ENCODE measurements around the gene ALOX15B.
"Not testable (repeated sequence)": the region's sequence is repeated elsewhere in the genome, so short reads cannot be mapped to it uniquely, and the experiment has no call there.

ALOX15B gene

GRCh38 chr17:8041249-8041928 lies 2.5 kb downstream of the ALOX15B start:
- no peak for DNase-seq

DNA sequence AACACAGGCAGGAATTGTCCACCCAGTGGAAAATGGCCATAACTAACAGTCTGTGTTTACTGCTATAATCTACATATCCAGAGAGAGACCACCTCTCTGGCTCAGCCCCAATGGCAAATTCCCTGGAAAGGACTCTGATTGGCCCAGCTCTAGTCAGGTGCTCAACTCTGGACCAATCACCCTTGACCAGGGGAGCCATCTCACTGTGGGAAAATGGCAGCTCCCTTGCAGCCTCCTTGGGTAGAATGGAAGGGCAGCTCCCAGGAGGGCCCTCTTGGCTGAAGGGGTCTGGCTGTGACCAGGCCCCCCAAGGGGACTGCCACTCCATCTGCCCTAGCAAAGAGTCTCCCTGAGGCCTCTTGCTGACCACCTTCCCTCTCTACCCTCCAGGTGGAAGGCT lies 3.1 kb downstream of the ALOX15B start:
- no peak for DNase-seq

DNA sequence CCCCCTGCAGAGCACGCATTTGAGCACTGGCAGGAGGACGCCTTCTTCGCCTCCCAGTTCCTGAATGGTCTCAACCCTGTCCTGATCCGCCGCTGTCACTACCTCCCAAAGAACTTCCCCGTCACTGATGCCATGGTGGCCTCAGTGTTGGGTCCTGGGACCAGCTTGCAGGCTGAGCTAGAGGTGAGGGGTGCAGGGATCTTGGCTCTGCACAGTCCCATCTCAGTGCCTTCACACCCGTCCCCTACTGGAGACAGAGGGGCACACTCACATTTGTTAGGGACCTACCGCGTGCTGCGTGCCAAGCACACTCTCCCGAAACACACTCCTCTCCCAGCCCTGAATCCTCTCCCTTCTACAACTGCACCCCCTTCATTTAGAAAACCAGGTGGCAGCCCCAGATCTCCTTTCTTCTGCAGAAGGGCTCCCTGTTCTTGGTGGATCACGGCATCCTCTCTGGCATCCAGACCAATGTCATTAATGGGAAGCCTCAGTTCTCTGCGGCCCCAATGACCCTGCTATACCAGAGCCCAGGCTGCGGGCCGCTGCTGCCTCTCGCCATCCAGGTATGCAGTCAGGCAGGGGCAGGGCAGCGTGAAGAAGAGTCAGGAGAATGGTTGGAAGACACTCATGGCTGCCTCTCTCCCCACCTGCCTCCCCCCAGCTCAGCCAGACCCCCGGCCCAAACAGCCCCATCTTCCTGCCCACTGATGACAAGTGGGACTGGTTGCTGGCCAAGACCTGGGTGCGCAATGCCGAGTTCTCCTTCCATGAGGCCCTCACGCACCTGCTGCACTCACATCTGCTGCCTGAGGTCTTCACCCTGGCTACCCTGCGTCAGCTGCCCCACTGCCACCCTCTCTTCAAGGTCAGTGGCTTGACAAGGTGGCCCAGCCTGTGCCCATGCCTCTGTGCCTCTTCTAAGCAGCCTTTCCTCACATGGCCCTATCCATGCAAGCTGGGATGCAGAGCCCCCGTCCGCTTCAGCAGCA lies 6.3 kb downstream of the ALOX15B start:
- no peak for DNase-seq

GRCh38 chr17:8046306-8046928 lies 7.6 kb downstream of the ALOX15B start:
- DNase-seq: no peak

DNA sequence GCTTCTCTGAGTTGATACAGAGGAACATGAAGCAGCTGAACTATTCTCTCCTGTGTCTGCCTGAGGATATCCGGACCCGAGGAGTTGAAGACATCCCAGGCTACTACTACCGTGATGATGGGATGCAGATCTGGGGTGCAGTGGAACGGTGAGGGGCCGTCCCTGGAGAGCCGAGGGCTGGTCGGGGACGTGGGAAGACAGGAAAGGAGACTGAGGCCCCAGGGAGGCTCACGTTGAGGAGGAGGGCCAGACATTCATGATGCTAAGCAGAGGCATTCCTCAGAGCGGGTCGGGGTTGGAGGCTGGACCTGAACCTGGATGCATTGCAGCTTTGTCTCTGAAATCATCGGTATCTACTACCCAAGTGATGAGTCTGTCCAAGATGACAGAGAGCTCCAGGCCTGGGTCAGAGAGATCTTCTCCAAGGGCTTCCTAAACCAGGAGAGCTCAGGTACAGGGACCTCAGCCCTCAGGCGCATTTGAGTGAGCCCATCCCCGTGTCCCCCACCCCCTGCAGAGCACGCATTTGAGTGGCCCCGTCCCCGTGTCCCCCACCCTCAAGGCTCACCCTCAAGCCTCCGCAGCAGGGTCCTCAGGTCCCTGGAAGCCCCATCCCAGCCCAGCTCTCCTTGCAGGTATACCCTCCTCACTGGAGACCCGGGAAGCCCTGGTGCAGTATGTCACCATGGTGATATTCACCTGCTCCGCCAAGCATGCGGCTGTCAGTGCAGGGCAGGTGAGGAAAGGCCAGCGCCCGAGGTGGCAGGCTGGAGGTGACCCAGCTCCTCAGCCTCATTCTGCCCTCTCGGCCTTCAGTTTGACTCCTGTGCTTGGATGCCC lies 8.3 kb downstream of the ALOX15B start:
- DNase-seq: no peak

- DNase-seq: no peak
Observed at GRCh38 chr17:8047769-8048110, 8.9 kb downstream of the ALOX15B start.

GRCh38 chr17:8048236-8048635 lies 9.4 kb downstream of the ALOX15B start:
- no peak for DNase-seq

DNA sequence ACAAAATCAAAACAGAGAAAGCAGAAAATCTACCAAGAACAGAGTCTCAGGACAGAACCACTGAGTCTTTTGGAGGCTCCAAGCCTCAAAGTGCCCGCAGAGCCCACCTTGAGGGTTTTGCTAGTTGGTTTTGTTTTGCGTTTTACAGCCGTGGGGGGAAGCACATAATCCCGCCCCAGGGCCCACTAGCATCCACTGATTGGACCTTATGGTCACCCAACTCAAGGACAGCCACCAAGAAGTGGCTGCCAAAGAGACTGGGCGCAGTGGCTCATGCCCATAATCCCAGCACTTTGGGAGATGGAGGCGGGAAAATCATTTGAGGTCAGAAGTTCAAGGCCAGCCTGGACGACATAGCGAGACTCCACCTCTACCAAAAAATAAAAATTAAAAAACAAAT lies 9.9 kb downstream of the ALOX15B start:
- DNase-seq: no peak

DNA sequence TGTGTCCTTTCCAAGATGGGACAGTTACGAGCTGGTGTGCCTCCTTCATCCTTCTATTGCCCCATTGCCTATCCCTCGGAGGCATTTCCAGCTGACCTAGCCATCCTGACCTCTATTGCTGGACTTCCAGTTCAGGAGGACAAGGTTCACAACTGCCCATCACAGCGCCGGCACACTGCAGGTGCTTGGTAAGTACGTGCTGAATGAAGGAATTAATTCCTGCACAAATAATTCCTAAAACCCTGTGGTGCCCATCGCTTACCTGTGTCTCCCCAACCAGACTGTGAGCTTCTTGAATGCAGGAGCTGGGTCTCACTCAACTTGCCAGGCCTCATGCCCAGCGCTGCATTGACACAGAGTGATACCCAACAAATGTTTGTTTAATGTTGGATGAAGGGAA lies 13.0 kb downstream of the ALOX15B start:
- no peak for DNase-seq

DNA sequence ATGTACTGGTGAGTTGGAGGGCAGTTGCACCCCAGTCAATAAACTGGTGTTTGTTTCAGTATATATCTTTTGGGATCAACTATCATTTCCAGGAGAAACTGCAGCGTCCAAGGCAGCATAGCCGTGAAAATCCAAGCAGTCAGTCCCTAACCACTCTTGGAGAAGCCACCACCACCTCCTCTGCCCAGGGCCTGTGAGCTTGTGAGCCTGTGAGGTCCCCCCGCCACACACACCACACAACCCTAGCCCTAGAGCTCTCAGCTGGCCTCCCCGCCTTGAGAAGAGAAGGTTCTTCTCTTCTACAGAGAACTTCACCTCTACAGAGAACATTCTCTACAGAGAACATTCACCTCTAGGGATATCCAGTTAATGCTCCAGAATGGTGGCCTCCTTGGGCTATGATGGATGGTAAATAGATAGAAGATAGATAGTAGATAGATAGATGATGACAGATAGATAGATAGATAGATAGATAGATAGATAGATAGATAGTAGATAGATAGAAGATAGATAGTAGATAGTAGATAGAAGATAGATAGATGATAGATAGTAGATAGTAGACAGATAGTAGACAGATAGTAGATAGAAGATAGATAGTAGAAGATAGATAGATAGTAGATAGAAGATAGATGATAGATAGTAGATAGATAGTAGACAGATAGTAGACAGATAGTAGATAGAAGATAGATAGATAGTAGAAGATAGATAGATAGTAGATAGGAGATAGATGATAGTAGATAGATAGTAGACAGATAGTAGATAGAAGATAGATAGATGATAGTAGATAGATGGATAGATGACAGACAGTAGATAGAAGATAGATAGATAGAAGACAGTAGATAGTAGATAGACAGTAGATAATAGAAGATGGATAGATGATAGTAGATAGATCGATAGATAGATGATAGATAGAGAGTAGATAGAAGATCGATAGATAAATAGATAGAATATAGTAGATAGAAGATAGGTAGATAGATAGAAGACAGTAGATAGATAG lies 13.7 kb downstream of the ALOX15B start:
- no peak for DNase-seq

DNA sequence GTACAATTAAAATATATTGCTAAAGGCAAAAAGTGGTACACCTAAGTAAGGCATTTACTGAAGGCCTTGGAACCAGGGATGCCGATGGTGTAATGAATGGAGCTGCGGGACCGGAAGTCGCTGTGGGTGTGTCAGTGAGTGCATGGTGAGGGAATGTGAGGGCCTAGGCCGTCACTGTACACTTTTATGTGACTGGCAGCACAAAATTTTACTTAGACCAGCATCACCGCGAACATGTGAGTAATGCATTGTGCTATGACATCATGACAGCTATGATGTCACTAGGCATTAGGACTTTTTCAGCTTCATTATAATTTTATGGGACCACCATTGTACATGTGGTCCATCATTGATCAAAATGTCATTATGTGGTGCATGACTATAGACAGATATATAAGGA lies 14.7 kb downstream of the ALOX15B start:
- no peak for DNase-seq

DNA sequence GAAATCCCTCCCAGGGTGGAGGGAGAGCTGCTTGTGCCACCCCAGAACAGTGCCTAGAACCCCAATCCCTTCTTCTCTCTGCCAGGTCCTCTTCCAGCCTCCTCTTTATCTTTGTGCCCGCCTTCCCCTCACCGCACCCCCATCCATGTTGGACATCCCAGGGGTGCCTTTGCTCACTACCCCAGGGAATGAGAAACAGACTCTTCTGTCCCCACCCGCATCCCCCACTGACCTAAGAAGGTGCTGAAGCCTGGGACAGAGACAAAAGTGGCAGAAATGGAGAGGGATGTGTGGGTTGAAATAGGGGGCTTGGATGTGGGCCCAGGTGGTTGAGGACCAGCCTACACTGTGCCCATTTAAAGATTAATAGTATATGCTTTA lies 17.0 kb downstream of the ALOX15B start:
- no peak for DNase-seq

GRCh38 chr17:8056232-8056975 lies 17.5 kb downstream of the ALOX15B start:
- DNase-seq: no peak

DNA sequence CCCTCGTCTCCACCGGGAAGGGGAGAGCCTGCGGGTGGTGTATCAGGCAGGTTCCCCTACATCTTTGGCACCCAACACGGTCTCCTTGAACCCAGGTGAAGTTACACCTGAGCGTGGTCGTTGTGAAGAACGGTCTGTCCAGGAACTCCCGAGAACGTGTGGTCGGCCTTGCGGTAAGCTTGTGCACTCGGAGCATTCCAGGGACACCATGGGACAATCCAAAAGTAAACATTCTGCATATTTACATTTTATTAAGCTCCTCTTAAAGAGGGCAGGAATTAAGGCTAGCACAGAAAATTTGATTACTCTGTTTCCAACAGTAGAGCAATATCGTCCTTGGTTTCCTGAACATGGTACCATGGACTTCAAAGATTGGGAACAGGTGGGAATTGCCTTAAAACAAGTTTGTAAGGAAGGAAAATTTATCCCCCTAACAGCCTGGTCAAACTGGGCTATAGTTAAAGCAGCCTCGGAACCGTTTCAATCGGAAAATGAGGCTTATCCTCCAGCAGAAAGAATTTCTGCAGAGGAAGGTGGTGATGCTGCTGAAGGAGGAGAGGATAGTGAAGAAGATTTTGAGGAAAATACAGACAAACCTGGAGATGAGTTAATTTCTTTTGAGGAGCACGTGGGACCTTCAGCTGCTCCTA lies 18.2 kb downstream of the ALOX15B start:
- DNase-seq: no peak

GRCh38 chr17:8057691-8058114 lies 18.8 kb downstream of the ALOX15B start:
- DNase-seq: no peak

DNA sequence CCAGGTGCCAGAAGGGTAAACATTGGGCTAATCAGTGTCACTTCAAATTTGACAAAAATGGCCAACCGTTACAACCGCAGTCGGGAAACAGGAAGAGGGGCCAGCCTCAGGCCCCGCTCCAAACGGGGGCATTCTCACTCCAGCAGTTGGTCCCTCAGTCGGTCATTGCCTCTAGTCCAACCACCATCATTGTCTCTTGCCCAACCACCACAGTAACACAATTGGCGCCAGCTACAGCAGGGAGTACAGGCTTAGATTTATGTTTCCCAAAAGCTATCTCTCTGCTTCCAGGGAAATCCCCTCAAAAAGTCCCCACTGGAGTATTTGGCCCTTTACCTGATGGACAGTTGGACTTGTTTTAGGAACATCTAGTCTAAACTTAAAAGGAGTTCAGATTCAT lies 20.3 kb downstream of the ALOX15B start:
- no peak for DNase-seq

- no peak for DNase-seq
Observed at GRCh38 chr17:8060274-8060673, 21.4 kb downstream of the ALOX15B start.

- not testable (repeated sequence) for DNase-seq
Observed at GRCh38 chr17:8061851-8062250, 23.0 kb downstream of the ALOX15B start.

- DNase-seq: no peak
Observed at GRCh38 chr17:8062435-8062806, 23.6 kb downstream of the ALOX15B start.

DNA sequence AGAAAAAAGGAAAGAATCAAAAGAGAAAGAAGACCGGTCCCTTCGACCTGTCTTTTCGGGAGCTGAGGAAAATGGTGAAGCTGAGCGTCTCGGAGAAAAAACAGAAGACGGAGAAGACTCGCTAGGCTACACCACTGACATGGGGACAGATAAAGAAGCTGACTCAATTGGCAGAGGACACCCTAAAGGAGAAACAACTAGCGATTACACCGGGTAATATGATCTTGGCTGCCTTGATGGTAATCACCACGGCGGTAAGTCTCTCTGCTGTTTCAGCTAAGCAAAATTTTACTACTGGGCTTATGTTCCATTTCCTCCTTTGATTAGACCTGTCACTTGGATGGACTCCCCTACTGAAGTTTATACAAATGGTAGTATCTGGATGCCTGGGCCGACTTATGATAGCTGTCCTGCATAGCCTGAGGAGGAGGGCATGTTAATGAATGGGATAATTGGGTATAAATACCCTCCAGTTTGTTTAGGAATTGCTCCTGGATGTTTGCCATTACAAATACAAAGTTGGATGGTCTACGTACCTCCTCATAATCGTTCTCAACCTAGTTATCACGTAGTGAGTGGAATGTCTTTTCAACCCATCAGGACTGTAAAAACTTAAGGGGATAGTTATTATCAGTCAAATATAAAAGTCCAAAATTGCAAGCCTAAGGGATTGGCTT lies 24.1 kb downstream of the ALOX15B start:
- DNase-seq: no peak

Data from GOT3 (cell line).